Activated gamma-delta T cell (primary cell): ENCODE measurements around the gene NPSR1.

Experiments
- DNase-seq: peaks from one replicate; lab custom pipeline; 2025; lab: John Stamatoyannopoulos, UW

NPSR1 gene

DNA sequence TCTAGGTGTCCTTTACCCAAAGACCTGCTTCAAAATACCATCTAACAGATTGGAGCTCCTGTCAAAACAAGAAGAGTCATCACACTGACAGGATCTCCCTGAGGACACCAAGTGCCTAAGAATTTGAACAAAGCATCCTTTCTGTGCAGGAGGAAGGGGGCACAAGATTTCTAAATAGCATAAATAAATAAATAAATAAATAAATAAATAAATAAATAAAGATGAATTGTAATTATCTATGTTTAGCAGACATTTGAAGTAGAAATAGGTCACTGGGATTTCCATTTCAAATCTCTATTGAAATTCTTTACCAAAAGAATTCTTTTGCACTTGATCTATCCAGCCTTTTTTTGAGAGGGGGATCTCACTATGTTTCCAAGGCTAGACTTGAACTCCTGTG lies 65.3 kb downstream of the NPSR1 start:
- no peak for DNase-seq

DNA sequence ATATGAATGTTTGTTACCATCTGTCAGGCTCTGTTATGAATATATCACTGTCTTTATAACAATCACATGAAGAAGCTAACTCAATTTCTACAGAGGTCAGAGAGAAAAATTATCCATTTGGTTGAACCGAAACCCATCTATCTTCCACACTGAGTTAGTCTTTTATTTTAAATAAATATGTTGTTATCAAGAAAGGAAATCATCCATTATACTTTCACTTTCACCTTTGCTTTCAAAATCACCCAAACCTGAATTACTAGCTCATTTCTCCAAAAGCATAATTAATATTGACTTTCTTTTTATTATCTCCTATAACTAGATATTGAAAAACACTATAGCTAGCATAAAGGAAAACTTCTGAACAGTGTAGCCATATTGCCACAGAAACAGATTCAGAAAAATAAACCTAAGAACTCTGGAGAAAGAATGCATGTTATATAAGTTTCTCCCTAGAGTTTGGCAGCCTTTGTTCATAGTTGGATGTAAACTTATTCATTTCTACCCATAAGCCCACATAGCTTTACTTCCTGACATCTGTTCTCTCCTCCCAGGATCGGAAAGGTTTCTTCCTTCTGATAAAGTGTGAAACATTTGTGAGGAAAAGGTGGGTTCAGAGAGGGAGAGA lies 66.0 kb downstream of the NPSR1 start:
- no peak for DNase-seq

DNA sequence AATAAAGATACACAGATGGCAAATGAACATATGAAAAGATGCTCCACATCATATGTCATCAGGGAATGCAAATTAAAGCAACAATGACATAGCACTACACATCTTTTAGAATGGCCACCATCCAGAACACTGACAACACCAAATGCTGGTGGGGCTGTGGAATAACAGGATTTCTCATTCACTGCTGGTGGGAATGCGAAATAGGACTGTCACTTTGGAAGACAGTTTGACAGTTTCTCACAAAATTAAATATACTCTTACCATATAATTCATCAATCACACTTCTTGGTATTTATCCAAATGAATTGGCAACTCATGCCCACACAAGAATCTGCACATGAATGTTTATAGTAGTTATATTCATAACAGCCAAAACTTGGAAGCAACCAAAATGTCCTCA lies 68.2 kb downstream of the NPSR1 start:
- DNase-seq, result no peak

DNA sequence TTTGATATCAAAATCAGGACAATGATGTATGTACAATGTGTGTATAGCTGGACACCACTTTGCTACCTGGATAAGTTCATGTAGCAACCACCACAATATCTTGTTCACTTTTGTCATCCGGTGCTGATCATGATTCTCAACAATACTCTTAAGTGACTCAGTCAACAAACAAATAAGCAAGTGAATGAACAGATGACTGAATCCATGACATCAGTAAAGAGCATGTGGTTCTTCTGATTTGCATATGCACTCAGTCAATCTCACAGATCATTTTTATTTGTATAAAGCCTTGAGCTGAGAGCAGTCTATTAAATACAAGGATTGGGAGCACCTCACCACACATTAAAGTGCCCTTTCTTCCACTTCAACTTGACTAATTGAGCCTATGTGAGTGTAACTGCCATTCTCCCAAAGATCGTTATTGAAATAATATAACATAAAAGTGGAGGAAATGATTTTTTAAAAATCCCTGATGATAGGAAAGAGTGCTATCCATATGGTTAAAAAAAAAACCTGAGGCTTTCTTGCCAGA lies 69.5 kb downstream of the NPSR1 start:
- DNase-seq, result no peak

DNA sequence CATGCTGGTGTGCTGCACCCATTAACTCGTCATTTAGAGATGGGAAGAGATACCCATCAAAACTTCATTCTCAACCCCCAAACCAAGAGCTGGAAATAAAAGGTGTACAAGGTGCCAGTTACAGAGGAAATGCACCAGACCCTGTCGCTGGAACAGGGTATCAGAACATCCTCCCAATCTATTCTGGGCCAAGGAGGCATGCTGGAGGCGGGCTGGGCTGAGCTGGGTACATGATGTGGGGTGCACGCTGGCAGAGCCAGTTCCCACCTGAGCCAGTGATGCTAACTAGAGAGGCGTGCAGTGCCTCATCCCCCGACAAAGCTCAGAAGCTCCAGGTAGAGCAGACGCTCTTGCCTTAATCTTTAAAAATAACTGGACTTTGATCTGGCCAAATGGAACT lies 70.1 kb downstream of the NPSR1 start:
- no peak for DNase-seq

DNA sequence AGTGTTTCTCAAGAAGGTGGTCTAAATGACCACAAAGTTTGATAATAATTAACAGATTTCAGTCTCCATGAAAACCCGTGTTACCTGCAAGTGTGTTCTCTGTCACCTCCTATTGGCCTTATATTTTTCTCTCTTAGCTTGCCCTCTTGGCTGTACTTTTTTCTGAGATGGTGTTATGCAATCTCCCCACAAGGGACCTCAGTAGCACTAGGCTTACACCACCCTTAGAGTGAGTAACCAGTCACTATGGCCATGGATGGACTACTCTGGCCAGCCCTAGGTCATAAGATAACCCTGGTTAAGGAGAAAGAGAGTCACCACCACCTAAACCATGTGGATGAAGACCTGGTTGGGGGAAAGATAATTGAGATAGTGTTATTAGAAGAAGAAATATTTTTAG lies 76.8 kb downstream of the NPSR1 start:
- no peak for DNase-seq

DNA sequence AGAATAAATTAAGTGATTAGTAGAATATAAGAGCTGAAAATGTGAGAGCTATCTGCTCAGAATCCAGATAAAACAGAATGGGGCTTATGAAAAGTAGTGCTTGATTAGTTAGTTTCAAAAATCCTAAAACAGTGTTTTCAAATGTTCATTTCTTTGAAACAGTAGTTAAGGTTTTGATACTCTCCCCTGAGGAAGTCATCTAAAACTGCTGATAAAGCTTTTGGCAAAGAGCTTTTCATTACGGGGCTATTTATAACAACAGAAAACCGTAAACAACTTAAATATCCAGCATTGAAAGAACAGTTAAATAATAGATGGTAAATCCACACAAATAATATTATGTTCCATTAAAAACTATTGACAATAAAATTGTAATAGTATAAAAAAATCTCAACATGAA lies 77.5 kb downstream of the NPSR1 start:
- no peak for DNase-seq

DNA sequence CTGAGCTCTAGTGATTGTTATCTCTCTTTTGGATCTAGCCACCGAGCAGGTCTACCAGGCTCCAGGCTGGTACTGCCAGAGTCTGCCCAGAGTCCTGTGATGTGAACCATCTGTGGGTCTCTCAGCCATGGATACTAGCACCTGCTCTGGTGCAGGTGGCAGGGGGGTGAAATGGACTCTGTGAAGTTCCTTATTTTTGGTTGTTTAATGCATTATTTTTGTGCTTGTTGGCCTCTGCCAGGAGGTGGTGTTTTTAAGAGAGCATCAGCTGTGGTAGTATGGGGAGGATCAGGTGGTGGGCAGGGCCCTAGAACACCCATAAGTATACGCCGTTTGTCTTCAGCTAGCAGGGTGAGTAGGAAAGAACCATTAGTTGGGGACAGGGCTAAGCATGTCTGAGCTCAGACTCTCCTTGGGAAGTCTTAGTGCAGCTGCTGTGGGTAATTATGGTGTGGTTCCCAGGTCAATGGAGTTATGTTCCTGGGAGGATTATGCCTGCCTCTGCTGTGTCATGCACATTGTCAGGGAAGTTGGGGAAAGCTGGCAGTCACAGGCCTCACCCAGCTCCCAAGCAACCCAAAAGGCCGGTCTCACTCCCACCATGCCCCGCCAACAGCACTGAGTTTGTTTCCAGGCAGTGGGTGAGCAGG lies 81.8 kb downstream of the NPSR1 start:
- DNase-seq, result no peak

DNA sequence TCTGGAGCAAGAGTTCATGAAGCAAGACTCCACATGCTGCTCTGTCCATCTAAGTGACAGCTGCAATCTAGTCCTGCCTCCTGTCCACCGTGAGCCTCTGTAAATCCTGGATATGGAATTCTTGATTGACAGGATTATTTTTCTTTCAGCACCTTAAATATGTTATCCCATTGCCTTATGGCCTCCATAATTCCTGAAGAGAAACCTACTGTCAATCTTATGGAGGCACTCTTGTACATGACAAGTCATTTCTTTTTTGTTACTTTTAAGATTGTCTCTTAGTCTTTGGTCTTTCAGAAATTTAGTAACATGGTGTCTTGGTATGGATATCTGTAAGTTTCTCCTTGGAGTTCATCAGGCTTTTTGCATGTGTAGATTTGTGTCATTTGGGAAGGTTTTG lies 82.8 kb downstream of the NPSR1 start:
- no peak for DNase-seq

DNA sequence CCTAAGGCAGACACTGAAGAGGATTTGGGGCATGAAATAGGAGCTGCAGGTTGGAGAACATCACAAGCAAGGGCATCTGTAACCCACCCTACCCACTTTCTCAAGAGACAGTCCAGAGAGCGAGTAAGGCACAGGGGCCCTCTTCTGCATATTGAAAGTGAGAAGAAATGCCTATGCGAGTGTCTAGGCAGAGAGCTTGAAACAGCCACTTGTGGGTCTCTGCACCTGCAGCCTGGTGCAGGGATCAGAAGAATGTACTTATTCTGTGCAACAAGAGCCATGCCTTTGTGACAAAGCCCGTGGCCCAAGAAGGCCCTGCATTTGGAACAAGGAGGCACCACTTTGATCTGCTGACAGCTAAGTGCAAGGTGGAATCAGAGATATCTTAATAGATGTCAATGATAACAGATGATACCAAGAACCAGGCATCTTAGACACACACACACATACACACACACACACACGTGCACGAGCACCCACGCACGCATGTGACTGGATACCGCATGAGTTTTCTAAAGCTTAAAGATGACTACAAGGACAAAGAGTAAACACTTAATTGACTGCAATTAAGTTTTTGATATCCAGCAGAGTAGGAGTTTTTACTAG lies 89.3 kb downstream of the NPSR1 start:
- no peak for DNase-seq

DNA sequence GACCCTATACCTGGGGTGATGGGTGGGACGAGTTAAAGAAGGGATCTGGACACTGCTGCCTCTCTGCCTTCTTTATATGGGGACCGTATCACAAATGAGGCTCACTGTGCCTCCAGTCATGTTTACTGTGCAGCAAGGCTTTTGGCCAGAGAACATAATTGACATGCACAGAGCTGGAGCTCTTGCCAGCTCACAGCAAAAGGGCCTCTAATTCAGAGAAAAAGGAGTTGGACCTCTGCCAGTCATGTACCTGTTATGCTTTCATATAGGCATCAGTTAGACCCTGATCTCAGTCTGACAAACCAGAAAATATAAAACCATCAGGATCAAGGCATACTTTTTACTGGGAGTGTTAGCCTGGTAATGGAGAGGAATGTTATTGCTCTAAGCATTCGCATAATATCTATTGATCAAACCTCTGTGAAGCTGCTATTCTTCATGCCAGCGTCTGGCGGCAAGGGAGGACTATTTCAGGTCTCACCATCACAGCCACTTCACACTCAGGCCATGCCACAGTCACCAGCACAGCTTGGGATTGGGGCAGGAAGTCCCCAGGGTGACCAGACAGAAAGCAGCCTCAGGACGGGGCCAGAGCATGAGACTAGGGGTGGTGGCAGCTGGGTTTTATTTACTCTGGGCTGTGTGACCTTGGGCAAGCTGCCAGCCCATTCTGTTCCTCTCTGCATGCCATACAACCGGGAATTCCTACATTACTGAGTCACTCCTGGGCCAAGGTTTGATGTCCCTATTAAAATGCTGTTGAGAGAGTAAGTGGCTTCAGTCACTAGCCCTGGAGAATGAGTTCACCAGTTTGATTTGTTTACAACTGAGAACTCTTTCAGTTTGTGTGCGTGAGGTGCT lies 90.1 kb downstream of the NPSR1 start:
- no peak for DNase-seq

DNA sequence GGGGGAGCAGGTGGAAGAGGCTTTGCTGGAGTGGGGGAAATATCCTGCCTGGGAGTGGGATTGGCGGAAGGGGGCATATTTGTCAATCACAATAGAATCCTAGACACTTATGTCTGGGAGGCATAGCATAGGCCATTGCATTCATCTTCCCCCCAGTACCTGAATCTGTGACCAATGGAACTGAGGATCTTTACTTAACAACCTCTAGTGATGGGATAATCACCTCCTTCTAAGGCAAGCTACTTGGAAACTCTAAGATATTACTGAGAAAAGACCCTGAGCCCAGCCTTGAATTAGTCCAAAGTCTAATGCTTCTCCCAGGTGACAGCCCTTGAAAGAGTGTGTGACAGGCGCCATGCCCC lies 90.7 kb downstream of the NPSR1 start:
- no peak for DNase-seq

DNA sequence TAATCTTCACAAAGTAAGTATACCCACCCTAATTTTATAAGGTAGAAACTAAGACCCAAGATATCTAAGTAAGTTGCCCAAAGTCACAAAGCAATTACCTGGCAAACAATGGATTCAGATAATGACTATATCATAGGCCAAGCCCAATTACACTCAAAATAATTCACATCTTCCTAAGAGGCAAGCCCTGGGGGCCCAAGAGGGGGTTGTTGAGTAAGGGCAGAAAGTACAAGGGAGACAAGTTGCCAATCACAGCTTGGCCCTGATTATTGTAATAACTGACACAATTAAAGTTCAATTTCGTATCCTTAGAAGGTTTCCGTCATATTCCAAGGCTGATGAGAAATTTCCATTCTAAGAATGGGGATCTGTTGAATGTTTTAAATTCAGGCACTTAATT lies 91.4 kb downstream of the NPSR1 start:
- DNase-seq, result no peak

DNA sequence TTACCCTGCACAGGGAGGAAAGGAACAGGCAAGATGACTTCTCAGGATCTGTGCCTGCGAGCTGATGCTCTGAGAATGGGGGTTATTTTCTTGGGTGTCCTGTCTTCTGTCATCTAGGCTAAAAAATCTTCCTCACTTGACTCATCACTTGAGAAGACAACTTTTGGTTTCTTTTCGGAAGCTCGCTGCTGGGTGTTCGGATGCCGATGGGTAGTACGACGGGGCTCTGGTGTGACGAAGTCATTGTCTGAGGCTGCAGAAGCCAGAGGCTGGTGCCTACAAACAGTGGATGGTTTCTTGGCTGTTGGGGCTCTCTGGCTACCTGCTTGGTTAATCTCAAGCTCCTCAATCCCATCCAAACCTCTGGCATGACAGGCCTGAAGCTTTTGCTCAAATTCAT lies 92.2 kb downstream of the NPSR1 start:
- no peak for DNase-seq

DNA sequence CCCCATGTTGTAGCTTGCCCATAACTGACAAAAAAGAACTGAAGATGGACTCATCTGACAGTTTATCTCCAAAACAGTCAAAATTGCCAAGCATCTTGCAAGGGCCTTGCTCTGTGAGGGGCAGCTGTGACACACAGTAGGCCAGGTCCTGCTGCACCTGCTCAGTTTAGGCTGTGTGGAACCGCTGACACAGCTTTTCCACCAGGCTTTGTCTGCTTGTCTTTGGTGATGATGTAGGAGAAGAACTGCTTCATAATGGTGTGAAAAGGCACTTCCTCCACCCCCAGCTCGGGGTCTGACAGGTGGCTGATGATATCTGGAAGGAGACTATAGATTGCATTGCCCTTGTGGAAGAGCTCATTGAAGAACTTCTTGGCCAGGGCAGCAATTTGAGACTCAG lies 92.6 kb downstream of the NPSR1 start:
- no peak for DNase-seq

DNA sequence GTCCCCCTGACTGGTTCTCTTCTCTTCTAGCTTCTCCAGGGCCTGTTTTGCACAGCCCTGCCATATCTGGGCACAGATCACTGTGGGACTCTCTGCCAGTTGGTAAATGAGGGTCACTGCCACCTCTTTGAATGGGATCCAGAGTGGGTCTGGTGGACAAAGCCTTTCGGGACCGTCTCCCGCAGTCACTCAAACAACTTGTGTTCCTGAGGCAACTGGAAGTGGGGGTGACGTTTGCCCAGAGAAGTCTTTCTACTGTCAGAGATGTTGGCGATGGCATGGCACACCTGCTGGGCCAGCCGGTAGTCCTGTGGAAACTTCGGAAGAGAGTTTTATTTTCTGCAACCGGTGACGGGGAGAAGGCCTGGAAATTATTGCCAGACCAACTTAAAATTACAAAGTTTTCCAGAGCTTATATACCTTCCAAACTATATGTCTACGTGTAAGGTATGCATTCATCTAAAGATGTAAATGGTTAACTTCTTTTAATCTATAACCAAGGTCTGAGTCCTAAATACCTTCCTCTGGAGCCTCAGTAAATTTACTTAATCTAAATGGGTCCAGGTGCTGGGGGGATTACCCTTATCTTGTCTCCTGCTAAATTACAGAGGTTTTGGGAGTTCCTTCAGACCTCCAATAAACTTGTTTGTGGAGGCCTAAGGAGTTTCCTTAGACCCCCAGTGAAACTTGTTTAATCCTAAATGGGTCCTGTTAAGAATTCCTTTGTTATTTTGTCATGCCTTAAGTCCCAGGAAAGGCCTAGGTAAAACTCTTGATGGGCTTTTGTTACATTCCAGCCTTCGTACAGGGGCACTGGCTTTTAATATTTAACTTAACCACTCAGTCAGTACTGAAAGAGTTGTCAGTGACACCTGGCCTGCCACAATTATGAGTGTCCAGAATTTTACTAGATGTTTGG lies 94.0 kb downstream of the NPSR1 start:
- no peak for DNase-seq

DNA sequence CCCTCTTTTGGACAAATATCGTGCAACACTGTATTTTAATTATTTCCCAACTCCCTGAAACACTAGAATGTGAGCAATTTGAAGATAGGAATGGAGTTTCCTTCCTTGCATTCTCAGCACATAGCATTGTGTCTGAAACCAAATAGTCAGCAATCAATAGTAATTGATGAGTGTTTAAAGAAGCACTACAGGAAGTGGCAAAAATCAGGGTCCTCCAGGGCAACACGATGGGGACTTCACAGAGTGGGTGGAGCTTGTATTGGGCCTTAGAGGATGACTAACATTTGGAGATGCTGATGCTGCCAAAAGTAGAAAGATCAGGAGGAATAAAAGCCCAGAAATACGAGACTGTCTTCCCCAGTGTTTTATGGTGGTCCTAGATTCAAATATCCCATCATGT lies 94.9 kb downstream of the NPSR1 start:
- no peak for DNase-seq

DNA sequence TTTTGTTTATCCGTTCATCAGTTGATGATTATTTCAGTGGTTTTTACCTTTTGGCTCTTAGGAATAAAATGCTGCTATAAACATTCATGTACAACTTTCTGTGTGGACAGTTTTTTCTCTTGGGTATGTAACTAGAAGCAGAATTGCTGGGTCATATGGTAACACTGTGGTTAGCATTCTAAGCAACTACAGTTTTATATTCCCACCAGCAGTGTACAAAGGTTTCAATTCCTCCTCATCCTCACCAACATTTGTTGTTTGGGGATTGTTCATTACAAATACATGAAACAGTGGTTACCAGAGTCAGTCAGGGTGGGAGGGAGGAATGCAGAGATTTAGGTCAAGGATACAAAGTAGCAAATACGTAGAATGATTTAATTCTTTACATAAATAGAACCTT lies 97.0 kb downstream of the NPSR1 start:
- DNase-seq, result no peak

DNA sequence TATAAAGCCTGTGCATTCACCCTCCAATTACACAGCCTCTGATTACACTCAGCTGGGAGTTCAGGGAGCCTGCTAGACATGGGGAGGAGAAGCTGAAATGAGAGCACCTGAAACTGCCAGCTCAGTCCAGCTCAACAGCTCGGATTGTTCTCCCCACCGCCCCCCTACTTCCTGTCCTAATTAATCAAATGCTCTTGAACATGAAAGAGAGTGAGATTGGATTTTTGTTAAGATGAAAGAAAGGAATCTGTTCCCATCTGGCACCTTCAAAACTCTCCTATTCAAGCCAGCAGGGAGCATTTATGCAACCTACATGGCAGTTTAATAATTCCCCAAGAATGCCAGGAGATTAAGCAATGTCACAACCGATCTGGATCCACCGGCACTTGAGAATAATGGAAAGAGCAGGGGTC lies 98.0 kb downstream of the NPSR1 start:
- DNase-seq, result no peak

DNA sequence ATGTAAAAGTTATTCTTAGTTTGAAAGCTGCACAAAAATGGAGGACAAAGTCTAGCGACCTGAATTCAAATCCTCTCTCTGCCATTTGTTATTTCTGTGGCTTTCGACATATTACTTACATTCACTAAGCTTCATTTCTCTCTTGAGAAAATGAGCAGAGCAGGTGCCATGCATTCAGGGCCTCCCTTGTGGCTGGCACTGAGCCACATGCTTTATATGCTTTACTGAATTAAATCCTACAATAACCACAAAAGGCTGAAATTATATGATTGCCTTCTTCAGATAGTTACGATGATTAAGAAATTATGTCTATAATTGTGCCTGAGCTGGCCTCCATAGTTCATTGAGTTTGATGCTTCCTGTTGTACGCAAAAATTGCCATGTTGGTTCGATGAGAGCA lies 98.7 kb downstream of the NPSR1 start:
- no peak for DNase-seq

DNA sequence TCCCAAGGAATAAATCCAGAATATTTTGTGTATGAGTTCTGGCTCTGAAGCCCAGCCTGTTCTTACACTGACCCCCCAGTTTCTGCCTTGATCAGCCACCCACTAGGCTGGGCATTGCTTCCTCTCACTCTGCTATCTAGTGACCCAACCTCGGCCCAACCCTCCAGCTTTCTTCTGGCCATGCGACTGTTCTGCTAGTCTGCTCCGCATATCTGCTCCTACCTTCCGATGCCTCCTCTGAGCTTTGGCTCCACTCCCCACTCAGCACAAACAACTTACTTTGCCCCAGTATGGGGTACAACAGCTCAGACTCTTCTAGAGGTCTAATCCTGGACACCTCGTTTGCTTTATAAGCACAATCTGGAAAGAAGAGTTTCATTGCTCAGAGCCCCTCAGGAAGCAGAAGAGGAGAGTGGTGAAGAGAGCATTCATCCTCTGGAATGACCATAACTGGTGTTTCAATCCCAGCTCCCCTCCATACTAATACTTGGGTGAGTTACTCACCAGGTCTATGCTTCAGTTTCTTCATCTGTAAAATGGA lies 99.6 kb downstream of the NPSR1 start:
- DNase-seq, result no peak
